Activated naive CD4-positive, alpha-beta T cell treated with anti-CD3 and anti-CD28 coated beads for 36 hours (primary cell): ENCODE results near the gene KRTAP5-5. TPM values are rescaled to one million over a fixed set of nuclear protein-coding genes. Genes with fewer than 3 reads are reported as not detected.

Experiments
- CTCF ChIA-PET: fragments of 350-600 bp; sonication (Branson Sonifier 250); formaldehyde crosslinking; loops from one replicate; lab custom pipeline; 2021; ENCODE audit warnings: antibody characterized with exemption; lab: Charles Lee
- DNase-seq: peaks from one replicate; pipeline ENCODE4 v3.0.0-alpha.2; 2020
- H3K27ac Mint-ChIP-seq: one replicate; pipeline ENCODE4 v1.8.0; 2021; ENCODE audit warnings: mild to moderate bottlenecking, mixed read lengths
- H3K27me3 Mint-ChIP-seq: one replicate; pipeline ENCODE4 v1.8.0; 2021; ENCODE audit warnings: low read depth, mixed read lengths
- H3K36me3 Mint-ChIP-seq: one replicate; pipeline ENCODE4 v1.8.0; 2021; ENCODE audit warnings: low read depth, mixed read lengths
- H3K4me1 Mint-ChIP-seq: one replicate; pipeline ENCODE4 v1.8.0; 2021; ENCODE audit warnings: low read depth, mixed read lengths
- H3K4me3 Mint-ChIP-seq: one replicate; pipeline ENCODE4 v1.8.0; 2021; ENCODE audit warnings: mild to moderate bottlenecking, moderate library complexity, mixed read lengths
- H3K9me3 Mint-ChIP-seq: one replicate; pipeline ENCODE4 v1.8.0; 2021; ENCODE audit warnings: mixed read lengths
- intact Hi-C: fragments of 100-400 bp; cut with micrococcal nuclease; formaldehyde crosslinking; loops from one replicate; pipeline ENCODE4 v1.15.1; 2023
- total RNA-seq, 2 experiments: library from RNA; stranded (reverse); gene quantifications; one replicate each; pipeline ENCODE4 v1.2.3, GENCODE V29; 2021

KRTAP5-5 gene
- total RNA-seq, 2 experiments from 2014 or later: not detected

GRCh38 chr11:1608363-1608762 lies 21.2 kb upstream of the KRTAP5-5 start, which contains the start of gene KRTAP5-3:
KRTAP5-3 (minus strand) TSS chr11:1608463; CDS start chr11:1608385, 78 bp downstream.
- H3K4me3 Mint-ChIP-seq: no peak within 1 kb of the TSS
- no peaks in the 10 kb centered on the region for H3K36me3 Mint-ChIP-seq
- no peak within 1 kb of the TSS for H3K27ac Mint-ChIP-seq
- no peak for DNase-seq
- CTCF ChIA-PET: no interaction called here
- peaks cover 2% of the 10 kb centered on the region for H3K4me1 Mint-ChIP-seq
- no peaks in the 10 kb centered on the region for H3K9me3 Mint-ChIP-seq
- peaks cover 12% of the 10 kb centered on the region for H3K27me3 Mint-ChIP-seq
- intact Hi-C loops: no loop called here

GRCh38 chr11:1618231-1618630 lies 11.3 kb upstream of the KRTAP5-5 start:
- DNase-seq: no peak
- no peaks in the 10 kb centered on the region for H3K36me3 Mint-ChIP-seq
- intact Hi-C loops: no loop called here
- peaks cover 4% of the 10 kb centered on the region for H3K4me1 Mint-ChIP-seq
- H3K9me3 Mint-ChIP-seq: no peaks in the 10 kb centered on the region
- CTCF ChIA-PET: interaction anchor here (0.9 to 1.8 kb wide), 3 partner anchors 21 to 164 kb away, joined by 3 to 6 read pairs (median 4); no protein-coding TSS in a partner anchor
- peaks cover 3% of the 10 kb centered on the region for H3K27me3 Mint-ChIP-seq
- no peak overlapping the region for H3K27ac Mint-ChIP-seq
- no peak overlapping the region for H3K4me3 Mint-ChIP-seq

GRCh38 chr11:1619449-1619848 lies 10.1 kb upstream of the KRTAP5-5 start:
- DNase-seq: peak; percentile 37
- Mint-ChIP-seq H3K9me3 (no peaks in the 10 kb centered on the region), H3K4me3 (no peak overlapping the region), H3K4me1 (peaks cover 4% of the 10 kb centered on the region), H3K36me3 (no peaks in the 10 kb centered on the region), H3K27ac (no peak overlapping the region), H3K27me3 (peaks cover 3% of the 10 kb centered on the region)
- CTCF ChIA-PET: interaction anchor here (1.3 kb wide), 1 partner anchor 33 kb away, joined by 3 read pairs; no protein-coding TSS in a partner anchor
- intact Hi-C loops: no loop called here

- intact Hi-C loops: no loop called here
- Mint-ChIP-seq H3K4me3 (no peak within 1 kb of the TSS), H3K27ac (no peak within 1 kb of the TSS), H3K27me3 (peaks cover 3% of the 10 kb centered on the region), H3K9me3 (no peaks in the 10 kb centered on the region), H3K36me3 (no peaks in the 10 kb centered on the region), H3K4me1 (peaks cover 4% of the 10 kb centered on the region)
- CTCF ChIA-PET: interaction anchor here (0.6 kb wide), 1 partner anchor 9 kb away, joined by 3 read pairs; no protein-coding TSS in a partner anchor
- DNase-seq: no peak
Observed at GRCh38 chr11:1622086-1622485, 7.5 kb upstream of the KRTAP5-5 start, which contains the start of gene KRTAP5-4. KRTAP5-4 (minus strand) TSS chr11:1622138; CDS start chr11:1622093, 45 bp downstream.

GRCh38 chr11:1623716-1624115 lies 5.9 kb upstream of the KRTAP5-5 start:
- no peak for DNase-seq
- CTCF ChIA-PET: interaction anchor here (1.9 kb wide), 1 partner anchor 28 kb away, joined by 4 read pairs; no protein-coding TSS in a partner anchor
- H3K4me3 Mint-ChIP-seq: no peak overlapping the region
- peaks cover 4% of the 10 kb centered on the region for H3K4me1 Mint-ChIP-seq
- no peak overlapping the region for H3K27ac Mint-ChIP-seq
- no peaks in the 10 kb centered on the region for H3K36me3 Mint-ChIP-seq
- intact Hi-C loops: no loop called here
- peaks cover 3% of the 10 kb centered on the region for H3K27me3 Mint-ChIP-seq
- H3K9me3 Mint-ChIP-seq: no peaks in the 10 kb centered on the region

GRCh38 chr11:1624621-1625020 lies 5.0 kb upstream of the KRTAP5-5 start:
- Mint-ChIP-seq H3K27me3 (peaks cover 10% of the 10 kb centered on the region), H3K4me3 (no peak overlapping the region), H3K36me3 (no peaks in the 10 kb centered on the region), H3K4me1 (peaks cover 4% of the 10 kb centered on the region), H3K27ac (no peak overlapping the region), H3K9me3 (no peaks in the 10 kb centered on the region)
- DNase-seq: no peak
- intact Hi-C loops: no loop called here
- CTCF ChIA-PET: interaction anchor here (1.9 kb wide), 1 partner anchor 29 kb away, joined by 4 read pairs; no protein-coding TSS in a partner anchor

- Mint-ChIP-seq H3K4me1 (peaks cover 4% of the 10 kb centered on the region), H3K27me3 (peaks cover 13% of the 10 kb centered on the region), H3K4me3 (no peak overlapping the region), H3K9me3 (no peaks in the 10 kb centered on the region), H3K36me3 (no peaks in the 10 kb centered on the region), H3K27ac (no peak overlapping the region)
- no peak for DNase-seq
- intact Hi-C loops: no loop called here
- CTCF ChIA-PET: interaction anchor here (0.6 to 1.3 kb wide), 2 partner anchors 8 to 12 kb away, joined by 4 to 5 read pairs; no protein-coding TSS in a partner anchor
Observed at GRCh38 chr11:1625541-1625940, 4.0 kb upstream of the KRTAP5-5 start.

- Mint-ChIP-seq H3K4me3 (no peak overlapping the region), H3K27ac (no peak overlapping the region), H3K9me3 (no peaks in the 10 kb centered on the region), H3K4me1 (peaks cover 4% of the 10 kb centered on the region), H3K36me3 (no peaks in the 10 kb centered on the region), H3K27me3 (peaks cover 21% of the 10 kb centered on the region)
- peak; percentile 65 for DNase-seq
- CTCF ChIA-PET: interaction anchor here (0.7 to 2.7 kb wide), 8 partner anchors 9 to 82 kb away, joined by 3 to 21 read pairs (median 4); no protein-coding TSS in a partner anchor
- intact Hi-C loops: loop anchor here (1.0 to 2.0 kb wide), 2 partner anchors 33 to 82 kb away; no protein-coding TSS in a partner anchor
Observed at GRCh38 chr11:1628506-1629325, 859 bp upstream of the KRTAP5-5 start.

- Mint-ChIP-seq H3K27ac (no peak overlapping the region), H3K27me3 (peaks cover 25% of the 10 kb centered on the region), H3K4me3 (no peak overlapping the region), H3K36me3 (no peaks in the 10 kb centered on the region), H3K4me1 (peaks cover 4% of the 10 kb centered on the region), H3K9me3 (no peaks in the 10 kb centered on the region)
- DNase-seq: no peak
- intact Hi-C loops: no loop called here
- CTCF ChIA-PET: interaction anchor here (1.9 to 2.7 kb wide), 4 partner anchors 10 to 83 kb away, joined by 5 to 16 read pairs (median 9); no protein-coding TSS in a partner anchor
Observed at GRCh38 chr11:1630271-1630670, 696 bp downstream of the KRTAP5-5 start.

GRCh38 chr11:1631066-1631568 lies 1.5 kb downstream of the KRTAP5-5 start:
- intact Hi-C loops: no loop called here
- H3K4me1 Mint-ChIP-seq: peaks cover 4% of the 10 kb centered on the region

GRCh38 chr11:1632053-1632714 lies 2.6 kb downstream of the KRTAP5-5 start:
- Mint-ChIP-seq H3K9me3 (no peaks in the 10 kb centered on the region), H3K4me1 (peaks cover 4% of the 10 kb centered on the region), H3K27ac (no peak overlapping the region), H3K27me3 (peaks cover 25% of the 10 kb centered on the region), H3K36me3 (no peaks in the 10 kb centered on the region), H3K4me3 (no peak overlapping the region)
- intact Hi-C loops: no loop called here
- DNase-seq: no peak
- CTCF ChIA-PET: interaction anchor here (0.7 to 2.7 kb wide), 7 partner anchors 8 to 113 kb away, joined by 3 to 16 read pairs (median 5); no protein-coding TSS in a partner anchor

More at GRCh38 chr11:1631066-1631568, 1.5 kb downstream of the KRTAP5-5 start:
- Mint-ChIP-seq H3K27ac (no peak overlapping the region), H3K36me3 (no peaks in the 10 kb centered on the region), H3K9me3 (no peaks in the 10 kb centered on the region), H3K4me3 (no peak overlapping the region), H3K27me3 (peaks cover 25% of the 10 kb centered on the region)
- CTCF ChIA-PET: interaction anchor here (0.6 to 2.7 kb wide), 9 partner anchors 9 to 84 kb away, joined by 3 to 16 read pairs (median 5); partner anchors contain the start of gene KRTAP5-4
- DNase-seq: no peak
